Activated CD8-positive, alpha-beta memory T cell treated with anti-CD3 and anti-CD28 coated beads, Interleukin-2, amount 10 ng/mL, durations not matched to agents 7 days and 5 days (primary cell): ENCODE data around the gene SHISA6. TPM values are rescaled to one million over a fixed set of nuclear protein-coding genes. Genes with fewer than 3 reads are reported as not detected.
A peak's percentile ranks its signal among the peaks of the same experiment; 100 is the strongest.

Source experiments
- ATAC-seq: fragments of 150-1000 bp; cut with Tn5 transposase; one replicate; pipeline ENCODE4 v1.10.0; 2021; ENCODE audit warnings: moderate library complexity
- CTCF ChIA-PET: fragments of 350-600 bp; sonication (Branson Sonifier 250); formaldehyde crosslinking; loops from one replicate; lab custom pipeline; 2021; ENCODE audit warnings: antibody characterized with exemption; lab: Charles Lee
- DNase-seq: peaks from one replicate; pipeline ENCODE4 v3.0.0-alpha.2; 2020
- H3K27ac Mint-ChIP-seq: one replicate; pipeline ENCODE4 v1.8.0; 2021; ENCODE audit warnings: mild to moderate bottlenecking, mixed read lengths
- H3K27me3 Mint-ChIP-seq: one replicate; pipeline ENCODE4 v1.8.0; 2021; ENCODE audit warnings: mixed read lengths
- H3K36me3 Mint-ChIP-seq: one replicate; pipeline ENCODE4 v1.8.0; 2021; ENCODE audit warnings: mild to moderate bottlenecking, mixed read lengths
- H3K4me1 Mint-ChIP-seq: one replicate; pipeline ENCODE4 v1.8.0; 2021; ENCODE audit warnings: mixed read lengths
- H3K4me3 Mint-ChIP-seq: one replicate; pipeline ENCODE4 v1.8.0; 2021; ENCODE audit warnings: mild to moderate bottlenecking, moderate library complexity, mixed read lengths
- H3K9me3 Mint-ChIP-seq: one replicate; pipeline ENCODE4 v1.8.0; 2022; ENCODE audit warnings: low read depth, mixed read lengths
- total RNA-seq, 2 experiments: library from RNA; stranded (reverse); gene quantifications; one replicate each; pipeline ENCODE4 v1.2.3, GENCODE V29; 2021

The SHISA6 gene
- total RNA-seq, result not detected

- Mint-ChIP-seq H3K27ac (peak within 1 kb of the TSS; percentile 12), H3K36me3 (peaks cover 4% of the 10 kb centered on the region), H3K4me1 (no peaks in the 10 kb centered on the region), H3K27me3 (peaks cover 25% of the 10 kb centered on the region), H3K4me3 (peak within 1 kb of the TSS; percentile 3), H3K9me3 (no peaks in the 10 kb centered on the region)
- no peak for DNase-seq
- ATAC-seq, result no peak
- CTCF ChIA-PET, result no interaction called here
These were observed at the start of gene SHISA6 for GRCh38 chr17:11240841-11241610. Gene SHISA6 (plus strand): TSS chr17:11241213.

DNA sequence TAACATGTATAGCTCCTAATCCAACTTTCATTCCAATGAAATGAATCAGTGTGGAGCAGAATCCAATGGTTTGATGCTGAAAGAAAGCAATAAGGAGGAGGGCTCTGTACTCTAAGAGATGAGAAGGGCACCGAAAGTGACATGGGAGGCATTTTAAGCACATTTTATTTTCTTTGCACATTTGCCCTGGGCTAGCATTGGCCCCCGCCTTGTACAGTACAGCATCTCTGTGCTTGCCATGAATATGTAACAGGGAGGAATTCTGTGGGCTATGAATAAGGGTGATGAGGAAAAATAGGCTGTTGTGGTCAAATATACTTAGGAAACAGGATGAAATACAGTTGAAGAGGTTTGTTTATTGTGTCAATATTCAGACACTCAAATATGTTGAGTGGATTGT is 45.2 kb upstream of the SHISA6 start:
- Mint-ChIP-seq H3K4me1 (no peaks in the 10 kb centered on the region), H3K9me3 (peaks cover 6% of the 10 kb centered on the region), H3K27ac (no peak overlapping the region), H3K27me3 (no peaks in the 10 kb centered on the region), H3K36me3 (peaks cover 1% of the 10 kb centered on the region), H3K4me3 (no peak overlapping the region)
- DNase-seq (no peak), ATAC-seq (no peak)
- CTCF ChIA-PET, result no interaction called here

DNA sequence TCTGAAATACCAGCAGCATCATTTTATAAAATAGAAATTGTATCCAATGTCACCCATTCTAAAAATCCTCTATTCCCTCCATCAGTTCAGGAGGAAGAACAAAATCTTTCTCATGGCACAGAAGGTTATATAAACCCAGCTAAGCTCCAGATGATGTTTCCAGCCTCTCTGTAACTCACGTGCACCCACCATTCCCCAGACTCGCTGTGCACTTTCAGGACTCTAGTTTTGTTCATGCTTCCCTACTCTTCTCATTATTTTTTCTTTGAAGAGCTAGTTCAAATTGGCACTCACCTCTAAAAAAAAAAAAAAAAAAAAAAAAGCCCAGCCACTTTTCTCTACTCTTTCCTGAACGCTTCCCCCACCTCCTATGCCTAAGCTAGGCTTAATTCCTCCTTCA is 36.0 kb upstream of the SHISA6 start:
- Mint-ChIP-seq H3K27me3 (no peaks in the 10 kb centered on the region), H3K9me3 (peaks cover 9% of the 10 kb centered on the region), H3K4me1 (no peaks in the 10 kb centered on the region), H3K4me3 (no peak overlapping the region), H3K36me3 (no peaks in the 10 kb centered on the region), H3K27ac (no peak overlapping the region)
- ATAC-seq, result no peak
- CTCF ChIA-PET, result no interaction called here
- DNase-seq, result no peak

- ATAC-seq, result no peak
- H3K36me3 Mint-ChIP-seq, result no peaks in the 10 kb centered on the region
- CTCF ChIA-PET, result no interaction called here
These were observed 35.4 kb upstream of the SHISA6 start for GRCh38 chr17:11205659-11206058.

GRCh38 chr17:11209906-11210305 is 31.1 kb upstream of the SHISA6 start:
- H3K9me3 Mint-ChIP-seq, result peaks cover 22% of the 10 kb centered on the region
- no peak overlapping the region for H3K27ac Mint-ChIP-seq
- CTCF ChIA-PET, result no interaction called here
- H3K27me3 Mint-ChIP-seq, result no peaks in the 10 kb centered on the region
- no peak for DNase-seq
- no peak for ATAC-seq
- H3K4me3 Mint-ChIP-seq, result no peak overlapping the region
- H3K4me1 Mint-ChIP-seq, result no peaks in the 10 kb centered on the region
- no peaks in the 10 kb centered on the region for H3K36me3 Mint-ChIP-seq

More at GRCh38 chr17:11205659-11206058, 35.4 kb upstream of the SHISA6 start:
- DNase-seq, result no peak
- H3K27me3 Mint-ChIP-seq, result no peaks in the 10 kb centered on the region
- no peaks in the 10 kb centered on the region for H3K4me1 Mint-ChIP-seq
- no peak overlapping the region for H3K27ac Mint-ChIP-seq
- H3K9me3 Mint-ChIP-seq, result peaks cover 14% of the 10 kb centered on the region
- H3K4me3 Mint-ChIP-seq, result no peak overlapping the region

DNA sequence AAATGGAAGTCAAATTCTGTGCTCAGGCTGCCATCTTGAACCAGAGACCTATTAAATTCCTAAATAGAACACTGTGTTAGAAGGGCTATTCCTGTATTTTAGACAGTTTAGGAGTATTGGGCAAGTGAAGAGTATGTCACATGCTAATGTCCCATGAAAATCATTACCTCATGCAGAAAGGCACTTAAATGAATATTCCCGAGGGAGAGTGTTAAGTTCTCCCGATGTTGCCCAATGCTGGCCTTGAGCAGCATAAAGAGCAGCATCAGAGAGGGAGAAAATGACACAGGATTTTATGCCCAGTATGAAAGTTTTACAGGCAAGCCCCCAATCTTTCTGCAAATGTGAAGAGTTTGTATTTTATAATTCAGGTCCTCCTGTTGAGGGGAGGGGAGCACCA is 28.2 kb upstream of the SHISA6 start:
- no peaks in the 10 kb centered on the region for H3K27me3 Mint-ChIP-seq
- ATAC-seq (no peak), DNase-seq (no peak)
- CTCF ChIA-PET, result no interaction called here
- H3K4me3 Mint-ChIP-seq, result no peak overlapping the region
- H3K9me3 Mint-ChIP-seq, result peaks cover 21% of the 10 kb centered on the region
- H3K27ac Mint-ChIP-seq, result no peak overlapping the region
- no peaks in the 10 kb centered on the region for H3K4me1 Mint-ChIP-seq
- H3K36me3 Mint-ChIP-seq, result no peaks in the 10 kb centered on the region

DNA sequence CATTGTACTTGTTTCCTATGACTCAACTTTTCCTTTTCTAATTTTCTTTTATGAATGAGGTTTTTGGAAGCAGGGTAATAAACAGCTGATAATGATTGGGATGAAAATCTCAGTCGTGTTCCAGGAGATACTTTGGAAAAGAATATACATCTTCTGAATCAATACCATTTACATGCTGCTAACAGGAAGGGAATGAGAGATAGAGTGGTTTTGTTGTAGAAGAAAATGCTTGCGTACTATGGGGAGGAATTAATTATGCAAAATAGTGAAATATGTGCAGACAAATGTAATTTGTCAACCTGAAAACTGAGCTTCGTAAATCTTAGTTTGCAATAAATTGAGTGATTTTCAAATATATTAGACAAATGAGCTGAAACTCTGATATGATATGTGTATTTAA is 24.0 kb upstream of the SHISA6 start:
- CTCF ChIA-PET, result no interaction called here
- Mint-ChIP-seq H3K27ac (no peak overlapping the region), H3K9me3 (peaks cover 7% of the 10 kb centered on the region), H3K27me3 (no peaks in the 10 kb centered on the region), H3K36me3 (no peaks in the 10 kb centered on the region), H3K4me3 (no peak overlapping the region), H3K4me1 (no peaks in the 10 kb centered on the region)
- no peak for ATAC-seq
- no peak for DNase-seq

DNA sequence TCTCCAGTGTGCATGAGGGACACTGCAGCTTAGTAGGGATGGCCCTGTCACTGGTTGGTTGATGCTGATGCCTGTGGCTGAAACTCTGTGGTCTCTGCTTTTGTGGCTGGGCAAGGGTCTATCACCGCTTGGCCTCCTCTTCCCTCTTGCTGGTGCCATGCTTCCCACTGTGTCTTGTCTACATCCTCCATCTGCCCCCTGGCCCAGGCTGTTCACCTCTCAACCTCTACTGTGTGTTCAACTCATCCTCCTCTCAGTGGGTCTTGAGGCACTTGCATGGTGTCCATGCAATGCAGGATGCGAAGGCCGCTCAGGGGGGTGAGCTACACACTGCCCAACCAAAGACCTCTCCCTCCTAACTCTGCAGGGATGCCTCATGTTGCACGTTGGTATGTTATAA is 19.8 kb upstream of the SHISA6 start:
- H3K4me1 Mint-ChIP-seq, result no peaks in the 10 kb centered on the region
- CTCF ChIA-PET, result no interaction called here
- no peak overlapping the region for H3K27ac Mint-ChIP-seq
- ATAC-seq (no peak), DNase-seq (no peak)
- no peaks in the 10 kb centered on the region for H3K27me3 Mint-ChIP-seq
- H3K36me3 Mint-ChIP-seq, result no peaks in the 10 kb centered on the region
- H3K9me3 Mint-ChIP-seq, result peaks cover 9% of the 10 kb centered on the region
- no peak overlapping the region for H3K4me3 Mint-ChIP-seq

- H3K4me3 Mint-ChIP-seq, result no peak overlapping the region
These were observed 19.3 kb upstream of the SHISA6 start for GRCh38 chr17:11221721-11222120.

GRCh38 chr17:11238705-11239104 is 2.3 kb upstream of the SHISA6 start:
- ATAC-seq, result no peak
- H3K27ac Mint-ChIP-seq, result no peak overlapping the region

More at GRCh38 chr17:11221721-11222120, 19.3 kb upstream of the SHISA6 start:
- no peak for ATAC-seq
- no peaks in the 10 kb centered on the region for H3K36me3 Mint-ChIP-seq
- peaks cover 9% of the 10 kb centered on the region for H3K9me3 Mint-ChIP-seq
- H3K27ac Mint-ChIP-seq, result no peak overlapping the region
- CTCF ChIA-PET, result no interaction called here
- H3K4me1 Mint-ChIP-seq, result no peaks in the 10 kb centered on the region
- H3K27me3 Mint-ChIP-seq, result no peaks in the 10 kb centered on the region
- no peak for DNase-seq

DNA sequence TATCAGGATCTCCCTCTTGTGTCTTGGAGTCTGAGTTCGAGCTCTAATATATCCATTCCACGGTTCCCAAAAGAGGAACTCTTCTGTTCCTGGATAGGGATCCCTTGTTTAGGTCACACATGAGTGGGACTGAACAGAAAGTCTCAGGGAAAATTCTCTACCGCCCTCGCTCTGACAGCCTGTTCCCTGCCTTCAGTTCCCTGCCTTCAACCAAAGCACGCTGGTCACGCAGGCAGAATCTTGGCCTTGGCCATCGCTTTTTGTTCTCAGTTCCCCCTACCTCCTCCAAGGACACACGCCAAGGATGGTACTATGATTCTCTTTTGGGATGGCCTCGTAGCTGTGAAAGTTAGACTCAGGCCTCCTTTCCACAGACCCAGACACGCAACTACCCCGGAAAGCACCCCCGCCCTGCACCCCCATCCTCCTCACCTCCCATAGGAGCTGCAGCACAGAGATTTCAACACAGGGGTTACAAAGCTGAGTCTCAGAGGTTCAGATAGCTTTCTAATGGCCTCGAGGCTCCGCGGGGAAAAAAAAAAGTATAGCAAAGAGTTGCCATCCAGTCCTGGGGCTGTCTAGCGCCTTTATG is 1.5 kb upstream of the SHISA6 start:
- ATAC-seq (no peak), DNase-seq (no peak)
- H3K9me3 Mint-ChIP-seq, result peaks cover 3% of the 10 kb centered on the region
- peaks cover 25% of the 10 kb centered on the region for H3K27me3 Mint-ChIP-seq
- no peaks in the 10 kb centered on the region for H3K4me1 Mint-ChIP-seq
- H3K27ac Mint-ChIP-seq, result peak overlapping the region; percentile 64
- CTCF ChIA-PET, result no interaction called here
- H3K4me3 Mint-ChIP-seq, result no peak overlapping the region
- peaks cover 4% of the 10 kb centered on the region for H3K36me3 Mint-ChIP-seq

More at GRCh38 chr17:11238705-11239104, 2.3 kb upstream of the SHISA6 start:
- Mint-ChIP-seq H3K4me1 (no peaks in the 10 kb centered on the region), H3K36me3 (peaks cover 4% of the 10 kb centered on the region), H3K27me3 (peaks cover 25% of the 10 kb centered on the region), H3K4me3 (no peak overlapping the region), H3K9me3 (peaks cover 3% of the 10 kb centered on the region)
- no peak for DNase-seq
- CTCF ChIA-PET, result no interaction called here

DNA sequence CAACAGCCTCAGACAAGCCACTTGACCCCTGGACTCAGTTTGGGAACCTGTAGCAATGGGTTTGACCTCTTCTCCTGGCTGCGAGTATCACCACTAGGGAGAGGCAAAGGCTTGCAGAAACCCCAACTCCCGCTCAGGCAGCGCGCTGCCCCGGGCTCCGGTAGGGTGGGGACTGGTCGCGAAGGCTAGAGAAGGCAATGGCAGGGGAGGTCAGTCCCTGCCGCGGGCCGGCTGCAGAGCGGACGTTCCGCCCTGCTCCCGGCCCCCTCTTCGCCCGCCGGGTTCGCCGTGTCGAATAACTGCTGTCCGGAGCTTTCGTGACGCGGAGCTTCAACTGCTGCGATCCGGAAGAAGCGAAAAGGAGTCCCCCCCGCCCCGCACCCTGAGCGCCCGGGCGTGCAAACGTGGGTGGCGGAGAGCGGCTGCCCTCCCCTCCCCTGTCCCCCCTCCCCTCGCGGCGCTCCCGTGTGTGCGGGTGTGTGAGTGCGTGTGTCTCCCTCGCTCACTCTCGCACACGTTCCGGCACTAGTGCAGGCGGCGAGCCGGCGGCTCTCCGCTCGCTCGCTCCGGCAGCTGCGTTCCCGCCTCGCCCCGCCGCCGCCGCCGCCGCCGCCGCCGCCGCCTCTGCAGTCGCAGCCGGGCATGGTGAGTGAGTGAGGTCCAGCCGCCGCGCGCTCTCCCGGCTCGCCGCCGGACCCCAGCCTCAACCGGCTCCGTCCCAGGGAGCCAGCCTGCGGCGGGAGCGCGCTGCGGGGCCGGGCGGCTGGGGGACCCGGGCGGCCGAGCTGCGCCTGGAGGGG is 772 bp upstream of the SHISA6 start:
- peaks cover 25% of the 10 kb centered on the region for H3K27me3 Mint-ChIP-seq
- peaks cover 3% of the 10 kb centered on the region for H3K9me3 Mint-ChIP-seq
- H3K4me1 Mint-ChIP-seq, result no peaks in the 10 kb centered on the region
- ATAC-seq, result no peak
- no peak for DNase-seq
- H3K27ac Mint-ChIP-seq, result no peak overlapping the region
- CTCF ChIA-PET, result no interaction called here
- peaks cover 4% of the 10 kb centered on the region for H3K36me3 Mint-ChIP-seq
- no peak overlapping the region for H3K4me3 Mint-ChIP-seq

GRCh38 chr17:11241611-11242226 is 706 bp downstream of the SHISA6 start:
- ATAC-seq, result no peak
- H3K36me3 Mint-ChIP-seq, result peaks cover 4% of the 10 kb centered on the region

More at GRCh38 chr17:11241611-11242226, 706 bp downstream of the SHISA6 start:
- H3K4me3 Mint-ChIP-seq, result peak overlapping the region; percentile 3
- no peaks in the 10 kb centered on the region for H3K4me1 Mint-ChIP-seq
- H3K27me3 Mint-ChIP-seq, result peaks cover 25% of the 10 kb centered on the region
- no peak for DNase-seq
- peak overlapping the region; percentile 12 for H3K27ac Mint-ChIP-seq
- H3K9me3 Mint-ChIP-seq, result no peaks in the 10 kb centered on the region
- CTCF ChIA-PET, result no interaction called here
